AG09309 (cell line): Measurements from ENCODE around the gene IP6K1.

Source experiments
- DNase-seq: peaks from one replicate; pipeline ENCODE4 v3.0.0-alpha.2; 2010; ENCODE audit warnings: low read depth
- H3K4me3 ChIP-seq: 2 replicates; pipeline ENCODE4 v1.5.1; 2011; ENCODE audit warnings: mild to moderate bottlenecking, low read depth, low read length, moderate library complexity; ENCODE audit not compliant: control insufficient read depth
- TF ChIP-seq, protein P1 (sequence below): IDR thresholded peaks from 2 replicates; pipeline ENCODE4 v1.5.1; 2011; ENCODE audit warnings: mild to moderate bottlenecking, low read depth, low read length, inconsistent platforms; ENCODE audit not compliant: insufficient read depth, control insufficient read depth; ENCODE audit errors: missing control alignments

IP6K1 gene

DNA sequence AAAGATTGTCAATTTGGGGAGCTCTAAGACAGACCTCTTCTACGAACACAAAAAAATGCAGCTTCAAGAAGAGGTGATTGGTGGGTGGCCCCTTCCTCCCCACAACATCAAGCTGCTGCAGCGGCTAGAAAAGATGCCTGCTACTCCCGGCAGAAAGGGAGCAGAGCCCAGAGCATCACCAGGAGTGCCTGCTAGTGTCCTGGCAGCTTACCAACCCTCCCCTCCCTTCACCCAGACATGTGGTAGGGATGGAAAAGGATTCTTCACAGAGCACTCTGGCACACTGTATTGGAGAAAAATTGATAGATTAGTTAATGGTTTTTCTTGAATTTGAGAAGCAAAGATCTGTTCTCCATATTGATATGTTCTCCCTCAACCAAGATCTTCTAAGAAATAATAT, 10.8 kb downstream of the IP6K1 start:
- DNase-seq, result no peak
- TF ChIP-seq, protein P1, sequence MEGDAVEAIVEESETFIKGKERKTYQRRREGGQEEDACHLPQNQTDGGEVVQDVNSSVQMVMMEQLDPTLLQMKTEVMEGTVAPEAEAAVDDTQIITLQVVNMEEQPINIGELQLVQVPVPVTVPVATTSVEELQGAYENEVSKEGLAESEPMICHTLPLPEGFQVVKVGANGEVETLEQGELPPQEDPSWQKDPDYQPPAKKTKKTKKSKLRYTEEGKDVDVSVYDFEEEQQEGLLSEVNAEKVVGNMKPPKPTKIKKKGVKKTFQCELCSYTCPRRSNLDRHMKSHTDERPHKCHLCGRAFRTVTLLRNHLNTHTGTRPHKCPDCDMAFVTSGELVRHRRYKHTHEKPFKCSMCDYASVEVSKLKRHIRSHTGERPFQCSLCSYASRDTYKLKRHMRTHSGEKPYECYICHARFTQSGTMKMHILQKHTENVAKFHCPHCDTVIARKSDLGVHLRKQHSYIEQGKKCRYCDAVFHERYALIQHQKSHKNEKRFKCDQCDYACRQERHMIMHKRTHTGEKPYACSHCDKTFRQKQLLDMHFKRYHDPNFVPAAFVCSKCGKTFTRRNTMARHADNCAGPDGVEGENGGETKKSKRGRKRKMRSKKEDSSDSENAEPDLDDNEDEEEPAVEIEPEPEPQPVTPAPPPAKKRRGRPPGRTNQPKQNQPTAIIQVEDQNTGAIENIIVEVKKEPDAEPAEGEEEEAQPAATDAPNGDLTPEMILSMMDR, result no peak
- H3K4me3 ChIP-seq, result no peak overlapping the region

DNA sequence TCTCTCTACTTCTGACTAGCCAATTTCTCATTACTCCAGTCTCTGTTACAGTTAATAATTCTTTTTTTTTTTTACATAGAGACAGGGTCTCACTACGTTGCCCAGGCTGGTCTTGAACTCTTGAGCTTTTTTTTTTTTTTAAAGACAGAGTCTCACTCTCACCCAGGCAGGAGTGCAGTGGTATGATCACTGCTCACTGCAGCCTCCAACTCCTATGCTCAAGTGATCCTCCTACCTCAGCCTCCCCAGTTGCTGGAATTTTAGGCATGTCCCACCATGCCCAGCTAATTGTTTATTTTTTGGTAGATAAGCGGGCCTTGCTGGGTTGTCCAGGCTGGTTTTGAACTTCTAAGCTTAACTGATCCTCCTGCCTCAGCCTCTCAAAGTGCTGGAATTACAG, 13.6 kb downstream of the IP6K1 start:
- TF ChIP-seq, protein P1, result no peak
- H3K4me3 ChIP-seq, result no peak overlapping the region
- no peak for DNase-seq

DNA sequence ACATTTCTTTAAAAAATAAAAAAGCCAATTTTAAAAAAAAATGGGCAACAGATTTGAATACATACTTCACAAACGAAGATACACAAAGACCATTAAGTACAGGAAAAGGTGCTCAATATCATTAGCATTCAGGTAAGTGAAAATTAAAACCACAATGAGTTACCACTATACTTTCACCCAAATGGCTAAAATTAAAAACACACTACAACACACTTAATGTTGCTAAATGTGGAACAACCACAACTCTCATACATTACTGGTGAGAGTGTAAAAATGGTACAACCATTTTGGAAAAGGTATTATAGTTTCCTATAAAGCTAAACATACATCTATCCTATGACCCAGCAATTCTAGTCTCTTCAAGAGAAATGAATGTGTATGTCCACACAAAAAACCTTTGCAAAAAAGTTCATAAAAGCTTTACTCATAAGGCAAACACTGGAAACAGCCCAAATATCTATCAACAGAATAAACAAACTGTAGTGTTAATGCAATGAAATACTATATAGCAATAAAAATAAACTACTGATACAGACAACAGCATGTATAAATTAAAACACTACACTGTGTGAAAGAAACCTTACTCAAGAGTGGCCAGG, 14.9 kb downstream of the IP6K1 start:
- TF ChIP-seq, protein P1, result no peak
- no peak for DNase-seq

DNA sequence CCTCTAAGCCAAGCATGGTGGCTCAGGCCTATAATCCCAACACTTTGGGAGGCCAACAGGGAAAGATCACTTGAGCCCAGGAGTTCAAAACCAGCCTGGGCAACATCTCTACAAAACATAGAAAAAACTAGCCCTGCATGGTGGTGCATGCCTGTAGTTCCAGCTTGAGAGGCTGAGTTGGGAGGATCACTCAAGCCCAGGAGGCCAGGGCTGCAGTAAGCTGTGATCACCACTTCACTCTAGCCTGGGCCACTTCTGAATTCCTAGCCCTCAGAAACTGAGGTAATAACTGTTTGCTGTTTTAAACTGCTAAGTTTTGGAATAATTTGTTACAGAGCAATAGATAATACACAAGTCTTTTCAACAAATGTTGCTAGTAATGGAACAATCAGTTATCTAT, 16.4 kb downstream of the IP6K1 start:
- no peak for DNase-seq
- TF ChIP-seq, protein P1, result no peak
- H3K4me3 ChIP-seq, result no peak overlapping the region

More for the DNA sequence above, 14.9 kb downstream of the IP6K1 start:
- H3K4me3 ChIP-seq, result no peak overlapping the region

DNA sequence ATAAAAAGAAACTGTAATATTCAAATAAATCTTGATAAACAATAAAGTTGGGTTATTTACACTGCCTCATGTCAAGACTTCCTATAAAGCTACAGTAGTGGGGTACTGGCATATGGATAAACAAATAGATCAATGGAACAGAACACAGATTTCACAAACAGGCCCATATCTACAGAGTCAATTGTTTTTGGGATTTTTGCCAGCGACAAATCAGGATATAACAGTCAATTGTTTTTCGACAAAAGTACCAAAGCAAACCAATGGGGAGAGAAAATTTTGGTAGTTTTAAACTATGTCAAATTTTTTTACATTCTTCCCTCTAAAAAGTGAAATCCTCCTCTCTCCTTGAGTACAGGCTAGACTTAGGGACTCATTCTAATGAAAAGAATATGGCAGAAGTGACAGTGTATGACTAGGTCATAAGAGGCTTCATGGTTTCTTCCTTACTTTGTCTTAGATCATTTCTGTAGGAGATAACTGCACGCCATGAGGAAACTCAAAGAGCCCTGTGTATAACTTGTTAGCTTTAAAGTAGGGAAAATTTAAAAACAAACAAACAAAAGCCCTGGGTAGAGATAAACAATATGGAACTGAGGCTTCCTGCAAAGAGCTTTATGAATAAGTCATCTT, 16.9 kb downstream of the IP6K1 start:
- no peak overlapping the region for H3K4me3 ChIP-seq
- no peak for DNase-seq
- TF ChIP-seq, protein P1, result no peak

DNA sequence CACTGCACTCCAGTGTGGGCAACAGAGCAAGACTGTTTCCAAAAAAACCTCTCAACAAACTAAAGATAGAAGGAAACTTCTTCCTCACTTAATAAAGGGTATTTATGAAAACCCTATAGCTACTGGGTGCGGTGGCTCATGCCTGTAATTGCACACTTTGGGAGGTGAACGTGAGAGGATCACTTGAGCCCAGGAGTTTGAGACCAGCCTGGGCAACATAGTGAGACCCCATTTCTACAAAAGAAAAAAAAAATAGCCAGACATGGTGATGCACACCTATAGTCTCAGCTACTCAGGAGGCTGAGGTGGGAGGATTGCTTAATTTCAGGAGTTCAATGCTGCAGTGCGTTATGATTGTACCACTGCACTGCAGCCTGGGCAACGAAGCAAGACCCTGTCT, 22.4 kb downstream of the IP6K1 start:
- no peak for DNase-seq
- TF ChIP-seq, protein P1, result no peak
- H3K4me3 ChIP-seq, result no peak overlapping the region

DNA sequence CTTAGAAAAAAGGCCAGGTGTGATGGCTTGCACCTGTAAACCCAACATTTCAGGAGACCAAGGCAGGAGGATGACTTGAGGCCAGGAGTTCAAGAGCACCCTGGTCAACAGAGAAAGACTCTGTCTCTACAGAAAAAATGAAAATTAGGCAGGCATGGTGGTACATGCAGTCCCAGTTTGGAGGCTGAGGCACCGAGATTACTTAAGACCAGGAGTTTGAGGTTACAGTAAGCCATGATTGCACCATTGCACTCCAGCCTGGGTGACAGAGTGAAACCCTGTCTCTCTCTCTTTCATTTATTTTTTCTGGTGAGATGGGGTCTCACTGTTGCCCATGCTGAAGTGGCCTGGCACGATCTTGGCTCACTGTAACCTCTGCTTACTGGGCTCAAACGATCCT, 24.7 kb downstream of the IP6K1 start:
- TF ChIP-seq, protein P1, result no peak

More for the DNA sequence above, 24.7 kb downstream of the IP6K1 start:
- no peak for DNase-seq
- no peak overlapping the region for H3K4me3 ChIP-seq
